Measurements from ENCODE around the gene FNDC3B. TPM values are rescaled to one million over a fixed set of nuclear protein-coding genes. Genes with fewer than 3 reads are reported as not detected.

FNDC3B gene
- total and polyA plus RNA-seq, 9 of the 15 experiments (the other 6 are each of a cell fraction or from before 2014, with no cell fraction given): 7.0 to 35.8 (median 16.2) TPM

DNA sequence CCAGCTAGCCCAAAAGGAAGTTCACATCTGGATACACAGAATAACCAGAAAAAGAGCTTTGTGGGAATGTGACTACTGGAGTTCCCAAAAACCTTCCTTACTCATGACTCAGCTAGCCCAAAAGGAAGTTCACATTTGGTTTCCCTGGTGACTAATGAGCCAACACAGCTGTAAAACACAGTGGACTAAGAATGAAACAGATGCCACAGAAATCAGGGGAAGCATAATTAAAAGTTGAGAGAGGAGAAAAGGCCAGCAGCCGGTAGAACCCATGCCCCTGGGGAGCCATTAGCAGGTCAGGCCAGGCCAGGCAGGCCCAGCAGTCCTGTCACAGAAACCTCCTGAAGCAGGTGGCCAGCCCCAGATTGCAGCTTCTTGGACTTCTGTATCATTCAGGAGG, 278.6 kb downstream of the FNDC3B start:
- Histone ChIP-seq H3K4me2 (ENCODE audit: insufficient read depth, low read length) (no peak overlapping the region), H3K4me1 (replicated peaks in 1 of 2; ENCODE audit: control insufficient read depth in 2 of 2, insufficient read depth in 2 of 2, low read length in 2 of 2) (peaks cover 3 to 14% of the 10 kb centered on the region in 2 experiments; a peak in 4 of 5 replicates), H3K4me3 (no peak overlapping the region), H3K27me3 (ENCODE audit: control insufficient read depth in 2 of 2, insufficient read depth in 2 of 2, low read length in 2 of 2) (no peaks in the 10 kb centered on the region), H4K20me1 (replicated peaks; ENCODE audit: control insufficient read depth, insufficient read depth, low read length) (no peaks in the 10 kb centered on the region), H3K36me3 (ENCODE audit: control insufficient read depth, insufficient read depth, low read length) (peaks cover 48% of the 10 kb centered on the region; the same call in 2 of the 3 replicates), H3K27ac (ENCODE audit: extremely low read depth, low read depth, low read length) (peak overlapping the region; percentile 23; the same call in 1 of the 3 replicates), H3K9me3 (replicated peaks; ENCODE audit: control insufficient read depth, insufficient read depth, low read depth, low read length) (no peaks in the 10 kb centered on the region), H3K9me1 (ENCODE audit: control insufficient read depth, insufficient read depth, low read length) (no peaks in the 10 kb centered on the region), H3K9ac (ENCODE audit: insufficient read depth in 1 of 2, low read depth in 2 of 2, low read length in 2 of 2) (no peak overlapping the region), H2AFZ (ENCODE audit: low read depth, low read length) (no peak overlapping the region), H3K79me2 (ENCODE audit: control insufficient read depth, insufficient read depth, low read length) (no peaks in the 10 kb centered on the region)
- BruUV-seq (replicated peaks): no TSS peak
- TF ChIP-seq DNMT1 (IDR thresholded peaks at IDR 0.05): no peak
- no peak for TF ChIP-seq ZNF232 (CRISPR knock-in tag; IDR thresholded peaks at IDR 0.05)
- peak; percentile 79 for TF ChIP-seq FOSL1 (tag; conservative IDR thresholded peaks at IDR 0.05)
- TF ChIP-seq ARHGAP35 (IDR thresholded peaks at IDR 0.05; ENCODE audit: partially characterized antibody): no peak
- TF ChIP-seq, protein P1, sequence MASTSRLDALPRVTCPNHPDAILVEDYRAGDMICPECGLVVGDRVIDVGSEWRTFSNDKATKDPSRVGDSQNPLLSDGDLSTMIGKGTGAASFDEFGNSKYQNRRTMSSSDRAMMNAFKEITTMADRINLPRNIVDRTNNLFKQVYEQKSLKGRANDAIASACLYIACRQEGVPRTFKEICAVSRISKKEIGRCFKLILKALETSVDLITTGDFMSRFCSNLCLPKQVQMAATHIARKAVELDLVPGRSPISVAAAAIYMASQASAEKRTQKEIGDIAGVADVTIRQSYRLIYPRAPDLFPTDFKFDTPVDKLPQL (IDR thresholded peaks at IDR 0.05; ENCODE audit: extremely low read depth, insufficient read length): no peak
- TF ChIP-seq, protein P2, sequence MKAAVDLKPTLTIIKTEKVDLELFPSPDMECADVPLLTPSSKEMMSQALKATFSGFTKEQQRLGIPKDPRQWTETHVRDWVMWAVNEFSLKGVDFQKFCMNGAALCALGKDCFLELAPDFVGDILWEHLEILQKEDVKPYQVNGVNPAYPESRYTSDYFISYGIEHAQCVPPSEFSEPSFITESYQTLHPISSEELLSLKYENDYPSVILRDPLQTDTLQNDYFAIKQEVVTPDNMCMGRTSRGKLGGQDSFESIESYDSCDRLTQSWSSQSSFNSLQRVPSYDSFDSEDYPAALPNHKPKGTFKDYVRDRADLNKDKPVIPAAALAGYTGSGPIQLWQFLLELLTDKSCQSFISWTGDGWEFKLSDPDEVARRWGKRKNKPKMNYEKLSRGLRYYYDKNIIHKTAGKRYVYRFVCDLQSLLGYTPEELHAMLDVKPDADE (conservative IDR thresholded peaks at IDR 0.05; ENCODE audit: control insufficient read depth, low read depth, low read length): no peak
- TF ChIP-seq, protein P3, sequence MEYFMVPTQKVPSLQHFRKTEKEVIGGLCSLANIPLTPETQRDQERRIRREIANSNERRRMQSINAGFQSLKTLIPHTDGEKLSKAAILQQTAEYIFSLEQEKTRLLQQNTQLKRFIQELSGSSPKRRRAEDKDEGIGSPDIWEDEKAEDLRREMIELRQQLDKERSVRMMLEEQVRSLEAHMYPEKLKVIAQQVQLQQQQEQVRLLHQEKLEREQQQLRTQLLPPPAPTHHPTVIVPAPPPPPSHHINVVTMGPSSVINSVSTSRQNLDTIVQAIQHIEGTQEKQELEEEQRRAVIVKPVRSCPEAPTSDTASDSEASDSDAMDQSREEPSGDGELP (CRISPR knock-in tag; IDR thresholded peaks at IDR 0.05; ENCODE audit: borderline replicate concordance): peak; percentile 28; the same call in 1 of the 2 replicates
- TF ChIP-seq, protein P4, sequence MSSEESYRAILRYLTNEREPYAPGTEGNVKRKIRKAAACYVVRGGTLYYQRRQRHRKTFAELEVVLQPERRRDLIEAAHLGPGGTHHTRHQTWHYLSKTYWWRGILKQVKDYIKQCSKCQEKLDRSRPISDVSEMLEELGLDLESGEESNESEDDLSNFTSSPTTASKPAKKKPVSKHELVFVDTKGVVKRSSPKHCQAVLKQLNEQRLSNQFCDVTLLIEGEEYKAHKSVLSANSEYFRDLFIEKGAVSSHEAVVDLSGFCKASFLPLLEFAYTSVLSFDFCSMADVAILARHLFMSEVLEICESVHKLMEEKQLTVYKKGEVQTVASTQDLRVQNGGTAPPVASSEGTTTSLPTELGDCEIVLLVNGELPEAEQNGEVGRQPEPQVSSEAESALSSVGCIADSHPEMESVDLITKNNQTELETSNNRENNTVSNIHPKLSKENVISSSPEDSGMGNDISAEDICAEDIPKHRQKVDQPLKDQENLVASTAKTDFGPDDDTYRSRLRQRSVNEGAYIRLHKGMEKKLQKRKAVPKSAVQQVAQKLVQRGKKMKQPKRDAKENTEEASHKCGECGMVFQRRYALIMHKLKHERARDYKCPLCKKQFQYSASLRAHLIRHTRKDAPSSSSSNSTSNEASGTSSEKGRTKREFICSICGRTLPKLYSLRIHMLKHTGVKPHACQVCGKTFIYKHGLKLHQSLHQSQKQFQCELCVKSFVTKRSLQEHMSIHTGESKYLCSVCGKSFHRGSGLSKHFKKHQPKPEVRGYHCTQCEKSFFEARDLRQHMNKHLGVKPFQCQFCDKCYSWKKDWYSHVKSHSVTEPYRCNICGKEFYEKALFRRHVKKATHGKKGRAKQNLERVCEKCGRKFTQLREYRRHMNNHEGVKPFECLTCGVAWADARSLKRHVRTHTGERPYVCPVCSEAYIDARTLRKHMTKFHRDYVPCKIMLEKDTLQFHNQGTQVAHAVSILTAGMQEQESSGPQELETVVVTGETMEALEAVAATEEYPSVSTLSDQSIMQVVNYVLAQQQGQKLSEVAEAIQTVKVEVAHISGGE (CRISPR knock-in tag; IDR thresholded peaks at IDR 0.05): no peak
- peak; percentile 67 for TF ChIP-seq RFX1 (IDR thresholded peaks at IDR 0.05)
- TF ChIP-seq ZBTB17 (CRISPR knock-in tag; IDR thresholded peaks at IDR 0.05): no peak
- no peak for FAIRE-seq
- ChIA-PET CTCF (ENCODE audit: low intra/inter-chr PET ratio) (no interaction called here), POLR2A (interaction anchor here (0.6 to 1.2 kb wide), 3 partner anchors 9 to 435 kb away, joined by 3 read pairs; no protein-coding TSS in a partner anchor)
- intact Hi-C loops (cut with micrococcal nuclease): no loop called here
- DNase-seq (ENCODE audit: extremely low read depth in 1 of 4, low spot score in 3 of 4): no peak
- WGBS (ENCODE audit: insufficient coverage, low coverage, missing lambda C conversion rate): 75% methylated on average over 1 of the region's 1 CpG
- in situ Hi-C loops (cut with MboI): no loop called here
- no peak for ATAC-seq
